ENCODE results near the gene TMEM59. TPM values are rescaled to one million over a fixed set of nuclear protein-coding genes. Genes with fewer than 3 reads are reported as not detected.

Gene TMEM59
- total RNA-seq, 2 donors from 2014 or later, result 282 to 326 TPM

GRCh38 chr1:53987880-53988279 is 65.1 kb downstream of the TMEM59 start:
- H3K4me1 ChIP-seq (ENCODE audit: control insufficient read depth in 1 of 2, low read depth in 2 of 2), result no peaks in the 10 kb centered on the region
- H3K27ac ChIP-seq, result no peak overlapping the region
- H3K9me3 ChIP-seq, result no peaks in the 10 kb centered on the region
- TF ChIP-seq CTCF (IDR thresholded peaks at IDR 0.05), result no peak
- no peak for ATAC-seq (ENCODE audit: insufficient number of reproducible peaks, low FRiP score, low read depth)
- H3K36me3 ChIP-seq, result no peaks in the 10 kb centered on the region
- H3K4me3 ChIP-seq, result no peak overlapping the region
- no peaks in the 10 kb centered on the region for H3K27me3 ChIP-seq (replicated peaks; ENCODE audit: insufficient read depth)
- DNase-seq (ENCODE audit: low spot score), result no peak

GRCh38 chr1:53986458-53986857 is 66.5 kb downstream of the TMEM59 start:
- Histone ChIP-seq H3K27ac (no peak overlapping the region), H3K4me1 (ENCODE audit: control insufficient read depth in 1 of 2, low read depth in 2 of 2) (peaks cover 0 to 10% of the 10 kb centered on the region in 2 donors), H3K9me3 (no peaks in the 10 kb centered on the region), H3K27me3 (replicated peaks; ENCODE audit: insufficient read depth) (no peaks in the 10 kb centered on the region), H3K4me3 (no peak overlapping the region), H3K36me3 (no peaks in the 10 kb centered on the region)
- TF ChIP-seq CTCF (IDR thresholded peaks at IDR 0.05), result no peak
- DNase-seq (ENCODE audit: low spot score) (no peak), ATAC-seq (ENCODE audit: insufficient number of reproducible peaks, low FRiP score, low read depth) (no peak)

DNA sequence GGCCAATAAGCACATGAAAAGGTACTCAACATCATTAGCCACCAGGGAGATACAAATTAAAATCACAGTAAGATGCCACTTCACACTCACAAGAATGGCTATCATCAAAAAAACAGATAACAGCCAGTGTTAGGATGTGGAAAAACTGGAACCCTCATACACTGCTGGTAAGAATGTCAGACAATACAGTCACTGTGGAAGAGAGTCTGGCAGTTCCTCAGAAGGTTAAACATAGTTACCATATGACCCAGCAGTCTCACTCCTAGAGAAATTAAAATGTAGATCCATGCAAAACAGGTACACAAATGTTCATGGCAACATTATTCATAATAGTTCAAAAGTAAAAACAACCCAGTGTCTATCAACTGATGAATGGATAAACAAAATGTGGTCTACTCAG is 68.3 kb downstream of the TMEM59 start:
- H3K9me3 ChIP-seq, result no peaks in the 10 kb centered on the region
- no peak overlapping the region for H3K27ac ChIP-seq
- H3K4me3 ChIP-seq, result no peak overlapping the region
- peaks cover 0 to 10% of the 10 kb centered on the region in 2 donors for H3K4me1 ChIP-seq (ENCODE audit: control insufficient read depth in 1 of 2, low read depth in 2 of 2)
- no peak for TF ChIP-seq CTCF (IDR thresholded peaks at IDR 0.05)
- DNase-seq (ENCODE audit: low spot score) (no peak), ATAC-seq (ENCODE audit: insufficient number of reproducible peaks, low FRiP score, low read depth) (no peak)
- no peaks in the 10 kb centered on the region for H3K36me3 ChIP-seq
- no peaks in the 10 kb centered on the region for H3K27me3 ChIP-seq (replicated peaks; ENCODE audit: insufficient read depth)

DNA sequence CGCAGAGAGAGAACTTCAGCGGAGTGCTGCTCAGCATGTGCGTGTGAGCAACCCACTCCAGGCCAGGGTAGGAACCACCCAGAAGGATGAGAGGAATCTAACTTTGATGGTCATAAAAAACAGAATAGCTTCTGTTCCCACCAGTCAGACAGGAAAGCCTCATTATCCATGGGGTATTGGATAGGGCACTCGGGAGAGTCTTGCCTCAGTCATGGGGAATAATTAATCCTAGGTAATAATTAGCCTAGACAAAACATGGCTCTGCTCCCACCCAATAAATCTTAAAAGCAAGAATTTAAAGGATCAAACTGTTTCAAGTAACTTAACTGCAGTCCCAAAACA is 70.3 kb downstream of the TMEM59 start:
- no peaks in the 10 kb centered on the region for H3K36me3 ChIP-seq
- peaks cover 0 to 10% of the 10 kb centered on the region in 2 donors for H3K4me1 ChIP-seq (ENCODE audit: control insufficient read depth in 1 of 2, low read depth in 2 of 2)
- DNase-seq (ENCODE audit: low spot score) (no peak), ATAC-seq (ENCODE audit: insufficient number of reproducible peaks, low FRiP score, low read depth) (no peak)
- H3K9me3 ChIP-seq, result no peaks in the 10 kb centered on the region
- H3K27ac ChIP-seq, result no peak overlapping the region
- no peaks in the 10 kb centered on the region for H3K27me3 ChIP-seq (replicated peaks; ENCODE audit: insufficient read depth)
- TF ChIP-seq CTCF (IDR thresholded peaks at IDR 0.05), result no peak
- peak overlapping the region; percentile 71 for H3K4me3 ChIP-seq

DNA sequence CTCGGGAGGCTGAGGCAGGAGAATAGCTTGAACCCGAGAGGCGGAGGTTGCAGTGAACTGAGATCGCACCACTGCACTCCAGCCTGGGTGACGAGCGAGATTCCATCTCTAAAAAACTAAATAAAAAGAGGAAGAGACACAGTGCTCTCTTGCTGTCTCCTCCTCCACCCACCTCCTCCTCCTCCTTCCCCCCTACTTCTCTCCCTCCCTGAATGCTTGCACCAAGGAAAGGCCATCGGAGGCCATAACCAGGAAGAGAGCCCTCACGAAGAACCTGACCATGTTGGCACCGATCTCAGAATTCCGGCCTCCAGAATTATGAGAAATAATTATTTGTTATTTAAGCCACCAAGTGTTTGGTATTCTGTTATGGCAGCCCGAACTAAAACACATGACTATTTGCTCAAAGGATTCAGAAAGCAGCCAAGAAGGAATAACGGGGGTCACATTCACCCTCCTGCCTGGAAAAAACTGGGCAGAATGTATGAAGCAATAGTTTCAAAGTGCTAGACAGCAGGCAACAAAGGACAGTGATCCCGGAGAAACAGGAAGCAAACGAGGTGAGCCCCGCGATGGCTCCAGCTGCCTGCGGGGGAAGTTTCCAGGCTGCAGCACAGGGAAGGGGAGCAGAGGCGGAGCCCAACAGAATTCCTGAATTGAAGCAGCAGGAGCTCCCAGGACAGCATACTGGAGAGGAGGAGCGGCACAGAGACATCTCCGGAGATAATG is 70.8 kb downstream of the TMEM59 start:
- Histone ChIP-seq H3K4me3 (peak overlapping the region; percentile 71), H3K36me3 (no peaks in the 10 kb centered on the region), H3K4me1 (ENCODE audit: control insufficient read depth in 1 of 2, low read depth in 2 of 2) (peaks cover 0 to 10% of the 10 kb centered on the region in 2 donors), H3K27me3 (replicated peaks; ENCODE audit: insufficient read depth) (no peaks in the 10 kb centered on the region), H3K27ac (no peak overlapping the region), H3K9me3 (no peaks in the 10 kb centered on the region)
- no peak for TF ChIP-seq CTCF (IDR thresholded peaks at IDR 0.05)
- DNase-seq (ENCODE audit: low spot score) (no peak), ATAC-seq (ENCODE audit: insufficient number of reproducible peaks, low FRiP score, low read depth) (no peak)
